GM12872 (cell line): ENCODE data around the gene ZFHX2.

Experiments
- TF ChIP-seq, protein P1 (sequence below): IDR thresholded peaks from 3 replicates; pipeline ENCODE4 v1.5.1; 2011; ENCODE audit warnings: low read depth, mild to moderate bottlenecking, low read length, moderate library complexity; ENCODE audit not compliant: insufficient read depth

ZFHX2 gene

DNA sequence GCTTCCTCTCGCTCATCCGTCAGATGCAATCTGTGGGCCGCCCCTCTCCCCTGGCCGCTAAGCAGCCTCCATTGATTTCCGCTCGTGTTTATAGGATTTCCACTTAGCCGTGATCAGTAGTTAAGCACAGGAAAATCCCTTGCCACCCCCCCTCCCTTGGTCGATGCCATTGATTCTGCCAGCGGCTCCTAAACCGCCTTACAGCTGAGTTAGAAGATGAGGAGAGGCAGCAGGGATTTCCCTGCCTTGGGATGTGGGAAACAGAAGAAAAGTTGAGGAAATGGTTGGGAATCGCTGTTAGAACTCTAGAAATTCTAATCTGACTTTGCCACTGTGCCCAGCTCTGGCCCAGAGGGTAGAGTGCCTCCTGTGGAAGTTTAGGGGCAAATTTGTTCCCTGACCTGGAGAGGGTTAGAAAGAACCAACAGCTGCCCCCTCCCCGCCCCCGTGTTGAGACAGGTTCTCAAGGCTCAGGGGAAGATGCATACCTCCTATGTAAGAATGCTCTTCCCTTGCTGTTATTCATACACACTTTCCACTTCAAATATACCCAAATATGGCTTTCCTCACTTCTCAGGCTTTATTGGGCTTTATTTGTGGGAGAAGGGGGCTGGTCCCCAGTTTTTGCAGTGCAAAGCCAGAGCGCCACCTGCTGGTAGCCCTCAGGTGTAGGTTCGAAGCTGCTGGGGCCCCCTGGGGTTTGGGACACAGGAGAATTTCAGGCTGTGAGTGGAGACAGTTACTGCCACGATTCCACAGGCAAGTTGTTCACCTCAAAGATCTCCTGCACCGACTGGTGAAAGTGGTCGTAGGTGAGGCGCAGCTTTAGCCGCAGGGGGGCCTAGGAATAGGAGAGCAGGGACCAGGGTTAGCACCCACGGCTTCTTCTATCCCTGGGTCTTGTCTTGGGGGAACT is 7.7 kb upstream of the ZFHX2 start:
- TF ChIP-seq, protein P1, sequence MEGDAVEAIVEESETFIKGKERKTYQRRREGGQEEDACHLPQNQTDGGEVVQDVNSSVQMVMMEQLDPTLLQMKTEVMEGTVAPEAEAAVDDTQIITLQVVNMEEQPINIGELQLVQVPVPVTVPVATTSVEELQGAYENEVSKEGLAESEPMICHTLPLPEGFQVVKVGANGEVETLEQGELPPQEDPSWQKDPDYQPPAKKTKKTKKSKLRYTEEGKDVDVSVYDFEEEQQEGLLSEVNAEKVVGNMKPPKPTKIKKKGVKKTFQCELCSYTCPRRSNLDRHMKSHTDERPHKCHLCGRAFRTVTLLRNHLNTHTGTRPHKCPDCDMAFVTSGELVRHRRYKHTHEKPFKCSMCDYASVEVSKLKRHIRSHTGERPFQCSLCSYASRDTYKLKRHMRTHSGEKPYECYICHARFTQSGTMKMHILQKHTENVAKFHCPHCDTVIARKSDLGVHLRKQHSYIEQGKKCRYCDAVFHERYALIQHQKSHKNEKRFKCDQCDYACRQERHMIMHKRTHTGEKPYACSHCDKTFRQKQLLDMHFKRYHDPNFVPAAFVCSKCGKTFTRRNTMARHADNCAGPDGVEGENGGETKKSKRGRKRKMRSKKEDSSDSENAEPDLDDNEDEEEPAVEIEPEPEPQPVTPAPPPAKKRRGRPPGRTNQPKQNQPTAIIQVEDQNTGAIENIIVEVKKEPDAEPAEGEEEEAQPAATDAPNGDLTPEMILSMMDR = peak; percentile 94

DNA sequence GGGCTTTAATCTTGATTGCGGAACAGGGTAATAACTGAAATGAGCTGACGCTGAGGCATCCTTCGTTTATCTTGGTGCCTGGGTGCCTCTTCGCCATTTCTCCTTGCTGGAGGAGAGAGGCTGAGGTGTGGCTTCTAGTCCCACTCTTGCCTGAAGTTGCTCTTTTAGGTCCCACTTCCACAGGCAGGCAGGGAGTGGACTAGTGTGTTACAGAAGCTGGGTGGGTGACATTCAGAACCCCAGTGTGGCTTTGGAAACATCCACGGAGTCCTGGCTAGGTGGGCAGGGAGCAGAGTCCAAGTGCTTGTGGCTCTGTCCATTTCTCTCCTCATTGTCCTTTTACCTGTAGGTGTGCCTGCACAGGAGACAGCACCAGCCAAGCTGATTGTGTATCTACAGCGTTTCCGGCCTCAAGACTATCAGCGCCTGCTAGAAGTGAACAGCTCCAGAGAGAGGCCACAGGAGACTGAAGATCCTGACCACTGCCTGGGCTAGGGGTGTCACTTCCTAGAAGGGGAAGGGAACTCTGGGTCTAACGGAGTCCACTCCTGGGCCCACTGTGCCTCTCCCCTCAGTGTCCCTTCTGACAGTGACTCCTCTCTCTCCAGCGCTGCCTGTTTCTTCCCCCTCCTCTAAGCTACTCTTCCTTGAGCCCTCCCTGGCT is 6.9 kb upstream of the ZFHX2 start:
- TF ChIP-seq, protein P1 = no peak

DNA sequence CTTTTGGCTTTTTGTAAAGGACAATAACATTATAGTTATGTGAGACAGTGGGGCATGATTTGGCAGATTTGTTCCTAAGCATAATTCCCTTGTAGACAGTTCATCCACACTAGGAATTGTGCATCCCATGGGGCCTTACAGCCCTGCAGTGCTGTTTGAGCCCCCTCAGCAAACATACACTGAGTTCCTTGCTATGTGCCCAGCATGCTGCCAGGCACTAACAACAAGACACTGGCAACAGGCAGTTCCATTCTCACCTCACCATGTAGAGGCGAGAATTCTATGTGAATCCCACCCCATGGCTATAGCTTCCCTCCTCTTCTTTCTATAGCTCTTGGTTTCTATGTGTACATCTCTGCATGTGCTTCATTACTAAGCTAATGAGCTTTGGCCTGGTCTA is 6.4 kb upstream of the ZFHX2 start:
- TF ChIP-seq, protein P1 = no peak

DNA sequence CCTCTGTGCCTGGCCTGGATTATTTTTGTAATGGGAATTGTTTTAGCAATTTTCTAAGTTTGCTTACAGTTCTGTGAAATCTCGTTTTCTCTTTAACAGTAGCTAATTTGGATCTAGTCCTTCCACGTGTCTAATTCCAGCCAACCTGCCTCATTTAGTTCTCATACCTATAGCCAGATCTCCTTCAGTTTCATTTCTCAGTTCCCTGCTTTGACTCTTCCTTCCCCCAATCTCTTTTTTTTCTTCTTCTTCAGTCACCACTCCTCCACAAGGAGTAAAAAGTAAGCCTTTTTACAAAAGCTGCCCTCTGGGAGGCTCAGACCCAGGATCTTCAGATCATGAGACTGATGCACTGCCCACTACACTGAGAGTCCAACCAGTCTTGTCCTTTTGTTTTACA is 6.0 kb upstream of the ZFHX2 start:
- TF ChIP-seq, protein P1 = no peak

DNA sequence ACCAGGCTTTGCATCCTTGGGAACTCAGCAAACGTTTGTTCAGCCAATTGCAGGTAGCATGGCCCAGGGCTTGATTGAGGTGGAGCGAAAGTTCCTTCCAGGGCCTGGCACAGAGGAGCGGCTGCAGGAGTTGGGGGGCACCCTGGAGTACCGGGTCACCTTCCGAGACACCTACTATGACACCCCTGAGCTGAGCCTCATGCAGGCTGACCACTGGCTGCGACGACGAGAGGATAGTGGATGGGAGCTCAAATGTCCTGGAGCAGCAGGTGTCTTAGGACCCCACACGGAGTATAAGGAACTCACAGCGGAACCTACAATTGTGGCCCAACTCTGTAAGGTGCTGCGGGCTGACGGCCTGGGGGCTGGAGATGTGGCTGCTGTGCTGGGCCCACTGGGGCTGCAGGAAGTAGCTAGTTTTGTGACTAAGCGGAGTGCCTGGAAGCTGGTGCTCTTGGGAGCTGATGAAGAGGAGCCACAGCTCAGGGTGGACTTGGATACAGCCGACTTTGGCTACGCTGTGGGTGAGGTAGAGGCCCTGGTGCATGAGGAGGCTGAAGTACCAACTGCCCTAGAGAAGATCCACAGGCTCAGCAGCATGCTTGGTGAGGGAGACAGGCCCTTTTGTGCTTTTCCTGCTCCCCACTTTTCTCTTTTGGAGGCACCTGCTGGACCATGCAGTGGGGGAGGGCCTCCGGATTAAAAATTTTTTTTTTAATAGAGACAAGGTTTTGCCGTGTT is 5.3 kb upstream of the ZFHX2 start:
- TF ChIP-seq, protein P1 = no peak

DNA sequence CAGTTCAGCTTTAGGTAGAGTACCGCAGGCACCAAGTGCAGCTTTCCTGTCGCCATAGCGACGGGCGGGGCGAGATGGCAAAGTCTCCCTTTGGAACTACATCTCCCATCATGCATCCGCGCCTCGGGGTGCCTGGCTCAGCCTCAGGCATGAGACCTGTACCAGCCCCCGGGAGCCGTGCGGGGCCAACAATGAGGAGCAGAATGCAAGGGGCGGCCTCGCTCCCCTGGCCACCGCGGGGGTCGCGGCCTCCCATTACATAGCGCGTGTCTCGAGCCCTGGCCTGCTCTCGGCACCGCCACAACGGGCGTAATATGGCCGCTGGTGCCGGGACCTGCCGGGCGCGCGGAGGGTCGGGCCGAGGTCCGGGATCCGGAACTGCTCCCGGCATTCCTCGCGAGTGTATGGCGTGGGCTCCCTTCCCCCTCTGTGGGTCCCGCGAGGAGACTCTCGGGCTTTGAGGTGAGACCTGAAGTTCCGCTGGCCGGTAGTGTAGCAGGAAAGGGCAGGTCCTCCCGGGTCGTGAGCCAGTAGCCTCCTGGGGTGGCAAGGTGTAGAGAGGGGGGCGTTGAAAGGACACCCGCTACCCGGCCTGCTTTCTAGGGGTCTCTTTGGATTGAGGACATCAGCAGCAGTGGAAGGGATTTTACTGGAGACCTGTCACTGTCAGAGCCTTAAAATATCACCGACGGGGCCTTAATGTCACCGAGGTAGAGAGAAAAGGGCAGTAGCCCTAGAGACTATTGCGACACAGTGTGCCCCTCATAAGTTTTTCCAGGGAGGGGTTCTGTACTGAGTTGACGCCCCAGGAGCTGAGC is 4.5 kb upstream of the ZFHX2 start, which contains the start of gene THTPA:
THTPA (plus strand) TSS at position 390 of the 818 bp plus-strand sequence. CDS start 487 bp downstream, outside the sequence.
- TF ChIP-seq, protein P1 = no peak
